ENCODE results near the gene KIF5B.
A peak's percentile ranks its signal among the peaks of the same experiment; 100 is the strongest.
"Not testable (repeated sequence)": the region's sequence is repeated elsewhere in the genome, so short reads cannot be mapped to it uniquely, and the experiment has no call there.

The KIF5B gene

GRCh38 chr10:32059472-32059871, 3.2 kb upstream of the KIF5B start:
- TF ChIP-seq, protein P1, sequence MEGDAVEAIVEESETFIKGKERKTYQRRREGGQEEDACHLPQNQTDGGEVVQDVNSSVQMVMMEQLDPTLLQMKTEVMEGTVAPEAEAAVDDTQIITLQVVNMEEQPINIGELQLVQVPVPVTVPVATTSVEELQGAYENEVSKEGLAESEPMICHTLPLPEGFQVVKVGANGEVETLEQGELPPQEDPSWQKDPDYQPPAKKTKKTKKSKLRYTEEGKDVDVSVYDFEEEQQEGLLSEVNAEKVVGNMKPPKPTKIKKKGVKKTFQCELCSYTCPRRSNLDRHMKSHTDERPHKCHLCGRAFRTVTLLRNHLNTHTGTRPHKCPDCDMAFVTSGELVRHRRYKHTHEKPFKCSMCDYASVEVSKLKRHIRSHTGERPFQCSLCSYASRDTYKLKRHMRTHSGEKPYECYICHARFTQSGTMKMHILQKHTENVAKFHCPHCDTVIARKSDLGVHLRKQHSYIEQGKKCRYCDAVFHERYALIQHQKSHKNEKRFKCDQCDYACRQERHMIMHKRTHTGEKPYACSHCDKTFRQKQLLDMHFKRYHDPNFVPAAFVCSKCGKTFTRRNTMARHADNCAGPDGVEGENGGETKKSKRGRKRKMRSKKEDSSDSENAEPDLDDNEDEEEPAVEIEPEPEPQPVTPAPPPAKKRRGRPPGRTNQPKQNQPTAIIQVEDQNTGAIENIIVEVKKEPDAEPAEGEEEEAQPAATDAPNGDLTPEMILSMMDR (IDR thresholded peaks at IDR 0.05; ENCODE audit: borderline replicate concordance, insufficient read depth, low read depth, low read length) = no peak

DNA sequence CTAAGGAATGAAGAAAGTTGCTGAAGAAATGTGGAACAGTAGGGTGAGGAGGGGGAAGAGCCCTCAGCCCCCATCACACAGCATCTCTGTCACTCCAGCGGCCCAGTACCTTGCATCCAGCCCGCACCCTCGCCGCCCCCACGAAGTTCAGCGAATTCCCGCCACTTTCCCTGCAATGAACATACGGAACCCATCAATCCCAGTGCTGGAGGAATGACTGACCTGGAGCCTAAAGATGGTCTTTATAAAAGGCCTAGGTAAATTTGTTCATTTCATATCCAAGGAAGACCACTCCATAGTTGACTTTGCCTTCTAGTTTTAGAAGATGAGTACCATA, 779 bp upstream of the KIF5B start:
- no peak overlapping the region for H3K4me3 ChIP-seq (ENCODE audit: low read depth, low read length)

More at GRCh38 chr10:32059472-32059871, 3.2 kb upstream of the KIF5B start:
- H3K4me3 ChIP-seq (ENCODE audit: low read depth, low read length) = no peak overlapping the region

GRCh38 chr10:32055478-32056135, 618 bp downstream of the KIF5B start:
- peak overlapping the region; percentile 94 for H3K4me3 ChIP-seq (ENCODE audit: low read depth, low read length)
- TF ChIP-seq, protein P1 (IDR thresholded peaks at IDR 0.05; ENCODE audit: borderline replicate concordance, insufficient read depth, low read depth, low read length) = no peak

More for the DNA sequence above, 779 bp upstream of the KIF5B start:
- TF ChIP-seq, protein P1 (IDR thresholded peaks at IDR 0.05; ENCODE audit: borderline replicate concordance, insufficient read depth, low read depth, low read length) = no peak

DNA sequence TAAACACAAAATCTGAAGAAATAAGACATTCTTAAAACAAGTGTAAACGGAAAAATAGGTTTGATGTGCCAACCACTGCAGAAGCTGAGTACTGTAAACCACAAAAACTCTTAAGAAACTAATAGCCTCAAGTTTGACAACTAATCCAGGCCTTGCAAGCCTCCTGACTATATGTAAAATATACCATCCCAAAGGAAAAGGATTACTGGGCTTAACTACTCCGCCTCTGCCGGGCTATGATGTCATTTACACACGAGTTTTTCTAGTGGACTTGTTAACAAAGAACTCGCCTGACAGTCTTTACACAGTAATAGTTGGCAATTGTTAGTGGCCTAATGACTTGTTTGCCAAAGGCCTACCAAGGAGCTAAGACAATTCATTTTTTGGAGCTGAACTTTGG, 2.1 kb downstream of the KIF5B start:
- H3K4me3 ChIP-seq (ENCODE audit: low read depth, low read length) = peak overlapping the region; percentile 47

DNA sequence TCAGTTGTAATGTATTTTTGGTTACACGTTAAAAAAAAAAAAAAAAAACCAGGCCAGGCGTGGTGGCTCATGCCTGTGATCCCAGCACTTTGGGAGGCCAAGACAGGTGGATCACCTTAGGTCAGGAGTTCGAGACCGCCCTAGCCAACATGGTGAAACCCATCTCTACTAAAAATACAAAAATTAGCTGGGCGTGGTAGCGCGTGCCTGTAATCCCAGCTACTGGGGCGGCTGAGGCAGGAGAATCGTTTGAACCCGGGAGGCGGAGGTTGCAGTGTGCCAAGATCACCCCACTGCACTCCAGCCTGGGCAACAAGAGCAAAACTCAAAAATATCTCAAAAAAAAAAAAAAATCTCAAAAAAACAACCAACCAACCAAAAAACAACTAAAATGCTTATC, 2.8 kb downstream of the KIF5B start:
- not testable (repeated sequence) for H3K4me3 ChIP-seq (ENCODE audit: low read depth, low read length)

More for the DNA sequence above, 2.1 kb downstream of the KIF5B start:
- TF ChIP-seq, protein P1 (IDR thresholded peaks at IDR 0.05; ENCODE audit: borderline replicate concordance, insufficient read depth, low read depth, low read length) = no peak

DNA sequence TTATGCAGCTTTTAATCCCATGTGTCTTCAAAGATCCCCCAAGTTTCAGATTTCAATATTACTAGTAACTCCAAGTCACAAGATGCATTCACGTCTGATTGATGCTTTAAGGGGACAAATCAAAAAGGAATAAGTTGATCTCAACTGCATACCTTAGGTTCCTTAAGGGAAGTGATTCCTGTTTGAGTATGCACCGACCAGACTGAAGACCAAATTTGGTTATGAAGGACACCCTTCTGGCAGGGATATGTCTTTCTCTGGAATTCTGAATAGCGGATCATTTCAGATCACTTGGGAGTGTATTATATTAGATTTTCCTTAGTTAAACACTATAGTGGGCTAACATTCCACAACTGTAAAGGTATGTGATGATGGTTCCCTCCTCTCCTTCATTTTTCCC, 4.3 kb downstream of the KIF5B start:
- H3K4me3 ChIP-seq (ENCODE audit: low read depth, low read length) = no peak overlapping the region
- TF ChIP-seq, protein P1 (IDR thresholded peaks at IDR 0.05; ENCODE audit: borderline replicate concordance, insufficient read depth, low read depth, low read length) = no peak

DNA sequence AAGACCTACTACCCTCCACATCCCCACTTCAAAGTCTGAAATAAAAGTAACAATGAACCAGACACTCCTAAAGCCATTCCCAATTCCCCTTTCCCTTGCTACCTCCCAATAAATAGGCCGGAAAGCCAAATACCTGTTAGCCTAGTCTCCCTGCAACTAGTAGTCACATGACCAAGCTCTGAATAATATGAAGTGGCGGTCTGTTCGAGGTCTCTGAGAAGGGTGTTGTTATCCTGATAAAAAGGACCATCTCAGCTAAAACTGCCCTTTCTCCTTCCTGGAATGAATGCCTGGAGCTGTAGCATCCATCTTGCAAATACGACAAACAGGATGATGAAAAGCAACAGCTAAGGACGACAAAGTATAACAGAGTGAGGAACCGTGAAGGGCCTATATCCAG, 6.0 kb downstream of the KIF5B start:
- TF ChIP-seq, protein P1 (IDR thresholded peaks at IDR 0.05; ENCODE audit: borderline replicate concordance, insufficient read depth, low read depth, low read length) = no peak
- no peak overlapping the region for H3K4me3 ChIP-seq (ENCODE audit: low read depth, low read length)
